K562 (cell line): ENCODE data around the gene TBX1. TPM values are rescaled to one million over a fixed set of nuclear protein-coding genes. Genes with fewer than 3 reads are reported as not detected.

Experiments used
- CREM ChIP-seq: IDR thresholded peaks from 2 replicates; pipeline ENCODE4 v1.6.1; 2014; ENCODE audit warnings: antibody characterized with exemption, low read depth
- ELF1 ChIP-seq: fragments of 200-800 bp; sonication (Bioruptor generic); IDR thresholded peaks from 2 replicates; pipeline ENCODE4 v1.6.1; 2016; ENCODE audit warnings: missing genetic modification characterization, missing compliant biosample characterization
- GTF3C2 ChIP-seq: IDR thresholded peaks from 3 replicates; pipeline ENCODE4 v1.6.1; 2011; ENCODE audit warnings: borderline replicate concordance, mild to moderate bottlenecking, moderate library complexity; ENCODE audit not compliant: insufficient read length; ENCODE audit errors: extremely low read depth
- HBP1 ChIP-seq: fragments of 450-650 bp; formaldehyde crosslinking; IDR thresholded peaks from 2 replicates; pipeline ENCODE4 v1.4.0; 2022; ENCODE audit warnings: missing genetic modification characterization
- HNRNPK ChIP-seq: fragments of 200-400 bp; formaldehyde crosslinking; IDR thresholded peaks from one replicate; pipeline ENCODE4 v1.6.1; 2018; ENCODE audit warnings: mild to moderate bottlenecking, low read depth, low read length; ENCODE audit not compliant: poor library complexity, severe bottlenecking
- HNRNPL ChIP-seq: fragments of 200-400 bp; formaldehyde crosslinking; IDR thresholded peaks from 2 replicates; pipeline ENCODE4 v1.6.1; 2017; ENCODE audit warnings: low read depth, mild to moderate bottlenecking, low read length
- MBD2 ChIP-seq: sonication (generic); IDR thresholded peaks from 2 replicates; pipeline ENCODE4 v1.6.1; 2016; ENCODE audit warnings: low read depth, borderline replicate concordance
- MED1 ChIP-seq: sonication (generic); formaldehyde crosslinking; IDR thresholded peaks from 2 replicates; pipeline ENCODE4 v1.8.1; 2023; ENCODE audit warnings: missing genetic modification reagents, borderline replicate concordance
- MLX ChIP-seq, 2 experiments: fragments of 450-650 bp in 1 of 2; sonication (generic) in 1 of 2; formaldehyde crosslinking; conservative IDR thresholded peaks; 2 replicates each; pipeline versions ENCODE4 v1.4.0 to v1.8.1; 2020 to 2022; ENCODE audit warnings: mild to moderate bottlenecking in 1 of 2, missing genetic modification reagents in 1 of 2
- MTA2 ChIP-seq: fragments of 450-650 bp; IDR thresholded peaks from 2 replicates; pipeline ENCODE4 v1.6.1; 2016; ENCODE audit warnings: low read depth
- PHF8 ChIP-seq: fragments of 200-600 bp; sonication (generic); IDR thresholded peaks from 2 replicates; pipeline ENCODE4 v1.6.1; 2012; ENCODE audit warnings: mixed run types, mild to moderate bottlenecking, inconsistent platforms, low read length, moderate library complexity, borderline replicate concordance
- PPARD ChIP-seq: fragments of 250-450 bp; sonication (Bioruptor Pico); IDR thresholded peaks from 2 replicates; pipeline ENCODE4 v1.8.0; 2022; ENCODE audit warnings: inconsistent platforms, mild to moderate bottlenecking, moderate library complexity
- PRMT5 ChIP-seq: sonication (generic); formaldehyde crosslinking; IDR thresholded peaks from 2 replicates; pipeline ENCODE4 v1.5.0; 2020; ENCODE audit warnings: missing genetic modification reagents
- SMAD3 ChIP-seq: fragments of 450-650 bp; formaldehyde crosslinking; conservative IDR thresholded peaks from 2 replicates; pipeline ENCODE4 v1.4.0; 2020; ENCODE audit warnings: mild to moderate bottlenecking
- SMC3 ChIP-seq: conservative IDR thresholded peaks from 2 replicates; pipeline ENCODE4 v1.6.1; 2011; ENCODE audit warnings: low read depth, low read length, improper control_type of control experiment; ENCODE audit not compliant: insufficient read depth
- SPI1 ChIP-seq: IDR thresholded peaks from 2 replicates; pipeline ENCODE4 v1.6.1; 2011; ENCODE audit warnings: low read depth, low read length, control low read depth, borderline replicate concordance
- ZBTB7A ChIP-seq: IDR thresholded peaks from 2 replicates; pipeline ENCODE4 v1.6.1; 2011; ENCODE audit warnings: low read depth, mild to moderate bottlenecking, low read length, moderate library complexity, borderline replicate concordance; ENCODE audit not compliant: control insufficient read depth
- ZFPM2 ChIP-seq: fragments of 250-450 bp; sonication (Bioruptor Pico); IDR thresholded peaks from 2 replicates; pipeline ENCODE4 v1.5.1; 2022; ENCODE audit warnings: mild to moderate bottlenecking
- ZNF12 ChIP-seq: sonication (generic); formaldehyde crosslinking; IDR thresholded peaks from 2 replicates; pipeline ENCODE4 v1.4.0; 2020; ENCODE audit warnings: mild to moderate bottlenecking, missing genetic modification reagents
- ZNF212 ChIP-seq: fragments of 450-650 bp; formaldehyde crosslinking; IDR thresholded peaks from 2 replicates; pipeline ENCODE4 v1.4.0; 2020; ENCODE audit warnings: mild to moderate bottlenecking
- ZNF589 ChIP-seq: fragments of 200-800 bp; sonication (Bioruptor generic); IDR thresholded peaks from 2 replicates; pipeline ENCODE4 v1.6.1; 2016; ENCODE audit warnings: low read depth, missing genetic modification characterization, missing compliant biosample characterization
- ZNF717 ChIP-seq: fragments of 250-450 bp; sonication (Bioruptor Pico); IDR thresholded peaks from 2 replicates; pipeline ENCODE4 v1.5.0; 2021
- polyA plus RNA-seq, 8 experiments: library from polyadenylated mRNA; depleted of rRNA in 4 of 8; stranded (reverse) in 5 of 8; unstranded in 3 of 8; fragments of >200 nt; fragmentation: Nextera tagmentation in 2 of 8; fragmentation: Illumina TruSeq in 1 of 8; extraction: Ambion mirVana in 2 of 8; extraction: Trizol in 1 of 8; gene quantifications; 2 replicates each; pipeline versions ENCODE4 v1.2.1 to v1.2.3, GENCODE V29; 2011 to 2014; ENCODE audit warnings: inconsistent platforms in 1 of 8, missing spikeins in 1 of 8
- total RNA-seq, 7 experiments: library from RNA; depleted of rRNA in 6 of 7; stranded (reverse); fragments of >200 nt in 6 of 7; fragmentation: Illumina TruSeq in 2 of 7; extraction: Trizol in 2 of 7; gene quantifications; 2 replicates each; pipeline versions ENCODE4 v1.2.1 to v1.2.3, GENCODE V29; 2011 to 2021; ENCODE audit warnings: low replicate concordance in 1 of 7

TBX1 gene
- total and polyA plus RNA-seq, 9 of the 15 experiments (the other 6 are each of a cell fraction or from before 2014, with no cell fraction given) = 0.07 to 35.0 (median 3.9) TPM

- TF ChIP-seq GTF3C2 = no peak
- no peak for TF ChIP-seq MED1 (CRISPR knock-in tag)
- TF ChIP-seq ZFPM2 (CRISPR knock-in tag) = no peak
- TF ChIP-seq HBP1 (CRISPR knock-in tag) = peak; percentile 3; the same call in 1 of the 2 replicates
- no peak for TF ChIP-seq ZNF12 (CRISPR knock-in tag)
- TF ChIP-seq SMC3 = no peak
- TF ChIP-seq ZNF212 (CRISPR knock-in tag) = no peak
- peak; percentile 98 for TF ChIP-seq HNRNPL
- TF ChIP-seq CREM = no peak
- TF ChIP-seq MBD2 = 0 out of 2 replicates have a peak, but pooled peaks have one; percentile 15
- TF ChIP-seq PRMT5 = 0 out of 2 replicates have a peak, but pooled peaks have one; percentile 40
- no peak for TF ChIP-seq MLX (CRISPR knock-in tag; conservative IDR thresholded peaks at IDR 0.05)
- no peak for TF ChIP-seq MTA2
- TF ChIP-seq ZBTB7A = peak; percentile 13; the same call in 1 of the 2 replicates
- TF ChIP-seq SPI1 = no peak
- TF ChIP-seq SMAD3 (CRISPR knock-in tag) = no peak
- no peak for TF ChIP-seq ELF1 (tag)
- TF ChIP-seq PPARD (CRISPR knock-in tag) = no peak
- TF ChIP-seq HNRNPK = no peak
- no peak for TF ChIP-seq ZNF589 (CRISPR knock-in tag)
- TF ChIP-seq ZNF717 (CRISPR knock-in tag) = no peak
- no peak; the same call in 1 of the 2 replicates for TF ChIP-seq PHF8
Measured at GRCh38 chr22:19757985-19758895, 2.3 kb upstream of the TBX1 start (continued).
